ENCODE results near the gene BCO2.

BCO2 gene

GRCh38 chr11:112228706-112229105, 53.4 kb downstream of the BCO2 start:
- Histone ChIP-seq H3K27ac (replicated peaks) (no peak overlapping the region), H3K4me3 (replicated peaks; ENCODE audit: insufficient read depth, low read length) (no peak overlapping the region), H3K27me3 (ENCODE audit: insufficient read depth, poor library complexity, severe bottlenecking) (no peaks in the 10 kb centered on the region)
- no peak for DNase-seq (ENCODE audit: low read depth in 1 of 2, low spot score in 1 of 2)
- TF ChIP-seq REST (IDR thresholded peaks at IDR 0.05; ENCODE audit: insufficient replicate concordance, low read depth) (no peak), SPI1 (IDR thresholded peaks at IDR 0.05; ENCODE audit: borderline replicate concordance, low read depth) (no peak), POLR2AphosphoS5 (IDR thresholded peaks at IDR 0.05; ENCODE audit: low read depth) (no peak), GABPA (IDR thresholded peaks at IDR 0.05; ENCODE audit: low read depth) (no peak)
- TF ChIP-seq, protein P1, sequence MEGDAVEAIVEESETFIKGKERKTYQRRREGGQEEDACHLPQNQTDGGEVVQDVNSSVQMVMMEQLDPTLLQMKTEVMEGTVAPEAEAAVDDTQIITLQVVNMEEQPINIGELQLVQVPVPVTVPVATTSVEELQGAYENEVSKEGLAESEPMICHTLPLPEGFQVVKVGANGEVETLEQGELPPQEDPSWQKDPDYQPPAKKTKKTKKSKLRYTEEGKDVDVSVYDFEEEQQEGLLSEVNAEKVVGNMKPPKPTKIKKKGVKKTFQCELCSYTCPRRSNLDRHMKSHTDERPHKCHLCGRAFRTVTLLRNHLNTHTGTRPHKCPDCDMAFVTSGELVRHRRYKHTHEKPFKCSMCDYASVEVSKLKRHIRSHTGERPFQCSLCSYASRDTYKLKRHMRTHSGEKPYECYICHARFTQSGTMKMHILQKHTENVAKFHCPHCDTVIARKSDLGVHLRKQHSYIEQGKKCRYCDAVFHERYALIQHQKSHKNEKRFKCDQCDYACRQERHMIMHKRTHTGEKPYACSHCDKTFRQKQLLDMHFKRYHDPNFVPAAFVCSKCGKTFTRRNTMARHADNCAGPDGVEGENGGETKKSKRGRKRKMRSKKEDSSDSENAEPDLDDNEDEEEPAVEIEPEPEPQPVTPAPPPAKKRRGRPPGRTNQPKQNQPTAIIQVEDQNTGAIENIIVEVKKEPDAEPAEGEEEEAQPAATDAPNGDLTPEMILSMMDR (IDR thresholded peaks at IDR 0.05; ENCODE audit: insufficient read depth, low read length): no peak

- DNase-seq (ENCODE audit: low read depth in 1 of 2, low spot score in 1 of 2): no peak
- Histone ChIP-seq H3K4me3 (replicated peaks; ENCODE audit: insufficient read depth, low read length) (no peak overlapping the region), H3K27ac (replicated peaks) (no peak overlapping the region), H3K27me3 (ENCODE audit: insufficient read depth, poor library complexity, severe bottlenecking) (no peaks in the 10 kb centered on the region)
- TF ChIP-seq, protein P1 (IDR thresholded peaks at IDR 0.05; ENCODE audit: insufficient read depth, low read length): no peak
- no peak for TF ChIP-seq POLR2AphosphoS5 (IDR thresholded peaks at IDR 0.05; ENCODE audit: low read depth)
- no peak for TF ChIP-seq GABPA (IDR thresholded peaks at IDR 0.05; ENCODE audit: low read depth)
- TF ChIP-seq SPI1 (IDR thresholded peaks at IDR 0.05; ENCODE audit: borderline replicate concordance, low read depth): no peak
Measured at GRCh38 chr11:112229159-112229558, 53.8 kb downstream of the BCO2 start.

DNA sequence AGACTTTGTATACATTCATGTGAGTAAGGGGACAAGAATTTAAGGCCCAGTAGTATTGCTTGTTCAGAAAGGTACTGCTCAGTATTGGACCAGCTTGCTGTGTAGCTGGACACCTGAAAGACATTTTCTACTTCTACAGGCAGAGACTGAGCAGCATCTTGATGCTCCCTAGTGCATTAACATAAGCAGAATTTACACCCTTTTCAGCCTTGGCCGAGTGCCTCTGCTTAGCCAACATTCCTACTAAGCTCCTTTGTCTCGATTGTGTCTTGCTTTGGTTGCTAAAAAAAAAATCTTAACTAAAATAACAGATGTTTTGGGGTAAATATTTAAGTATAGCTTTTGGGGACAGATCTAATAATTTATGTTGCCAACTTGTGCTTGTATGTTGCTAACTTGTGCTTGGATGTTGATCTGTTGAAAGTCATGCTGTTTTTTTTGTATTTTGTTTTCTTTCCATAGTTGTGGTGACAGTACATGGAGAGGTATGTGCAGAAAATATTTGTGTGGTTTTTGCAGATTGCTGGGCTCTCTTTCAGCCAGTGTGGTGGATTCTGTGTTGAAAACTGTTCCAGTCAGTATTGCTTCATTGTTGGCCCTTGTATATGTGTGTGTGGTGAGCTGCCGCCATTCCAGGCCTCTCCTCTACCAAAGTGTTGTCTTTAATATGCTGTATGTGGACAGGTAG, 54.6 kb downstream of the BCO2 start:
- Histone ChIP-seq H3K27ac (replicated peaks) (no peak overlapping the region), H3K4me3 (replicated peaks; ENCODE audit: insufficient read depth, low read length) (no peak overlapping the region), H3K27me3 (ENCODE audit: insufficient read depth, poor library complexity, severe bottlenecking) (no peaks in the 10 kb centered on the region)
- TF ChIP-seq, protein P1 (IDR thresholded peaks at IDR 0.05; ENCODE audit: insufficient read depth, low read length): no peak
- TF ChIP-seq GABPA (IDR thresholded peaks at IDR 0.05; ENCODE audit: low read depth): no peak
- TF ChIP-seq POLR2AphosphoS5 (IDR thresholded peaks at IDR 0.05; ENCODE audit: low read depth): no peak
- TF ChIP-seq REST (IDR thresholded peaks at IDR 0.05; ENCODE audit: insufficient replicate concordance, low read depth): no peak
- TF ChIP-seq SPI1 (IDR thresholded peaks at IDR 0.05; ENCODE audit: borderline replicate concordance, low read depth): no peak
- no peak for DNase-seq (ENCODE audit: low read depth in 1 of 2, low spot score in 1 of 2)

DNA sequence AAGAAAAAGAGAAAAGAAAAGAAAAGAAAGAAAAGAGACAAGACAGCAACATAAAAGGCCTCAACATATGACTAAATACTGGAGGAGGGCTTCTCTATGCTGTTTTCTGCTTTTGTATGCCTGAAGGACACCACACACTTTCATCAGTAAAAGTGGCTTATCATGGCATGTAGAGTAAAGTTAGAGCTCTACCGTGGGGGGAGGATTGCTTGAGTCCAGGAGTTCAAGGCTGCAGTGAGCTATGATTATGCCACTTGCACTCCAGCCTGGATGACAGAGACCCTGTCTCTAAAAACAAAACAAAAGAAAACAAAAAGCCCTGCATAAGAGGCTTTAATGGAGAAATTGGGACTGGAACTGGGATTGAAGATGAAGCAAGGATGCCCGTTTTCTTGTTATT, 56.6 kb downstream of the BCO2 start:
- H3K27ac ChIP-seq (replicated peaks): no peak overlapping the region
- TF ChIP-seq POLR2AphosphoS5 (IDR thresholded peaks at IDR 0.05; ENCODE audit: low read depth) (no peak), SPI1 (IDR thresholded peaks at IDR 0.05; ENCODE audit: borderline replicate concordance, low read depth) (no peak), GABPA (IDR thresholded peaks at IDR 0.05; ENCODE audit: low read depth) (no peak)
- DNase-seq (ENCODE audit: low read depth in 1 of 2, low spot score in 1 of 2): no peak
- H3K4me3 ChIP-seq (replicated peaks; ENCODE audit: insufficient read depth, low read length): no peak overlapping the region
- no peaks in the 10 kb centered on the region for H3K27me3 ChIP-seq (ENCODE audit: insufficient read depth, poor library complexity, severe bottlenecking)
